T-helper 2 cell (primary cell): ENCODE data around the gene GAS2L2.
"Not testable (repeated sequence)": the region's sequence is repeated elsewhere in the genome, so short reads cannot be mapped to it uniquely, and the experiment has no call there.

Experiments
- DNase-seq, 5 experiments: peaks; one replicate each; pipeline versions ENCODE4 v3.0.0 to v3.0.0-alpha.2; 2012 to 2022

The GAS2L2 gene

DNA sequence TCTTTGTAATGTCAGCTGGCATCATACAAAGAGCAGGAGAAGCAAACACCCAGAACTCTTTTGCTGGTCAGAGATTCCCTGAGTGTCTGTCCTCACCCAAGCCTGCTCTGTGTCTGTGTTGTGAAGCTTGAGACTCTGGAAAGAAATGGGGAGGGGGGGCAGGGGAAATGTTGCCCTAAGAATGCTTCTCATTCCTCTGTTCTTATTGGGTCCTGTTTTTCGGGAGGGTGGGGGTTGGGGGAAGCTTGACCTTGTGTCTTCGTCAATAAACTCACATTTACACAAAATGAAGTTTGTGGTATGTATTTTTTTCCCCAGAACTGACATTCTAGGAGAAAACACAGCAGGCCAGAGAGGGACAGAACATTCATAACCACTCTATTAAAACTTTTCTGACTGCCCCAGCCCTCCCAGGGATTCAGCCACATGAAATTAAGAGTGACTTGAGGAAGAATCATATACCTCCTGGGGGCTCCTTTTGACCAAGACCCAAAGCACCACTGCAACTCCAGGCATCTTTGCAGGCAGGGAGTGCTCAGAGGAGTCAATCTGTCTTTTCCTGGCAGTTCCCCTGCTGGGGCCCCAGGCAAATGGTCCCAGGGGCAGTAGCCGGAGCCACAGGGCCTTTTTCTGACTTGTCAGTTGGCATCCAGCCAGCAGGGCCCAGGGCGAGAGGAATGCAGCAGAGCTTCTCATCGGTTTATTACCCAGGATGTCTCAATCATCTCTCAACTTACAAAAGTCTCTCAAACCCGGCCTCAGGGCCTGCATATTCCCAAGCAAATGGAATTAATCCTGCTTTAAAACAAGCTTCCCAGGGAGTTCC lies 26.7 kb downstream of the GAS2L2 start:
- DNase-seq: no peak

DNA sequence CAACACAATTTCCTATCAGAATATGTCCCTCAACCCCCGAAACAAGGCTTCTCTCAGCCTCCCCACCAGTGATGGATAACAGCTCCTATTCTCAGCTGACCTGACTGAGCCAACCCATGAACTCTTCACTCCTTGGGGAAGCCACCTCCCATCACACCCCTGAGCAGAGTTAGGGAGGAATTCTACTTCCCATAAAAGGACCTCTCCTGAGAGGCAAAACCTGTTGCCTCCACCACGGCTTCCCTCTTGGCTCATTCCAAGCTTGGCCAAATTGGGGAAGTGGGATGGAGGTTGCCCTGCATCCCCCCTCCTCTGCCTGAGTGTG lies 27.3 kb downstream of the GAS2L2 start:
- DNase-seq: no peak

DNA sequence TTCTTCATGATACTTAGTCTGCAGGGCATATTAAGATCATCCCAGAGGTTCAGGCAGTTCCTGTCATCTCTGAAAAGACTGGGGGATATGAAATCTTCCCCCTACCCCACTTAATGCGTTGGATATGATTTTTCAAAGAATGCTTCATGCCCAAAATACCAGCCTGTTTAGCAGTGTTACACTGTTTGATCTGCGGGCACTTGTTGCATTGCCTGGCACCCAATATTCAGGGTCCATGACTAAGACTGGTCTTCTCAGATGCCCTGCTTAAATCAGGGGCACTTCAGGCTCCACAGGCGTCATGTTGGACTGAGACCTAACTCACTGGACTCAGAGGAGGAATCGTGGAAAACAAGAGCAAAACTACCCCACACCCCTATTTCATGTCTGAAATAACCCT lies 28.0 kb downstream of the GAS2L2 start:
- no peak for DNase-seq

DNA sequence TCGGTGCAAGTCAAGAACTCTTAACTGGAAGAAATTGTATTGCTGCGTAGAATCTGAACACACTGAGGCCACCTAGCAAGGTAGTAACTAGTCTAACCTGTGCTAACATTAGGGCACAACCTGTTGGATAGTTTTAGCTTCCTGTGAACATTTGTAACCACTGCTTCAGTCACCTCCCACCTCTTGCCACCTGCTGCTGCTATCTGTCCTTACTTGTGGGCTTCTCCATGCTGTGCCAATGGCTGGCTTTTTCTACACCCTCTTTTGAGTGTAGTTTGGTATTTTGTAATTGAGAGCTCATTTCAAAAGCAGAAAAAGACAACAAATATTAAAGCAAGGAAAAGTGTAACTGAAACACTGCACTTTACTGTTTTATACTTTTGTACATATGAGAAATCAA lies 29.3 kb downstream of the GAS2L2 start:
- DNase-seq: no peak

DNA sequence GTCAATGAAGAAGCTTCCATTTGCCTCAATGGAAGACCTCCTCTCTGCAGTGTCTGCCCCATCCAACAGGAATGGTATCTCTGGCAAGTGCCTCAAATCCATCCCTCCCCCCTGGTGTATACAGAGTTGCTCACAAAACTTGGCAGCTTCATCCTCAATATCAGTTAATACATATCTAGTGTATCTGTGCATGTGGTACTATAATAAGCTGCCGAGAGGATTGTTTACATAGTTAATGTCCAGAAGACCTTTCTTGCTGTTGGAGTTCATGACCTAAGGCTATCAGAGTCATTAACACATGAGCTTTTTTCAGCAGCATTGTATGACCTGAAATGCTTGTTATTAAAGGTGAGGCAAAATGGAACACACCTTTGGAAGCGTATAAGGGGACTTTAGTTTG lies 35.6 kb downstream of the GAS2L2 start:
- no peak for DNase-seq

DNA sequence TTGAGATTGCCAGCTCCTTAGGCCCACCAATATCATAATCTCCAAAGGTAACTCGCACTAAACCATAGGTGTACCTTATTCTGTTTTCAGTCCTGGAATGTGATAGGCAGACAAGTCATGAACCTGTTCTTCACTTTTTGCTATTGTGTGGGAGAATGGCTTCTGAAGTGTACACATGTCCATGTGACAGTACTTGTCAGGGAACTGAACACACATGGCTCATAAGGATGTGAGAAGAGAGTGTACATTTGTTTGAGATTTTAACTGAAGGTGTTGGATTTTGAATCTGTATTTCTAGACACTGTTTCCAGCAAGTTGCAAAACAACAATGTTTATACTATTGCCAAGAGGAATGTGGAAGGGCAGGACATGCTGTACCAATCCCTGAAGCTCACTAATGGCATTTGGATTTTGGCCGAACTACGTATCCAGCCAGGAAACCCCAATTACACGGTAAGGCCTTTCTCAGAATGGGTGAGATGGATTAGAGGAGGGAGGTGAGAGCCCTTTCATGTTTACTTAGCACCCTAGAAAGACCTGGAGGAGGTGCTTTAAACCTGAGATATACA lies 36.1 kb downstream of the GAS2L2 start:
- no peak for DNase-seq

DNA sequence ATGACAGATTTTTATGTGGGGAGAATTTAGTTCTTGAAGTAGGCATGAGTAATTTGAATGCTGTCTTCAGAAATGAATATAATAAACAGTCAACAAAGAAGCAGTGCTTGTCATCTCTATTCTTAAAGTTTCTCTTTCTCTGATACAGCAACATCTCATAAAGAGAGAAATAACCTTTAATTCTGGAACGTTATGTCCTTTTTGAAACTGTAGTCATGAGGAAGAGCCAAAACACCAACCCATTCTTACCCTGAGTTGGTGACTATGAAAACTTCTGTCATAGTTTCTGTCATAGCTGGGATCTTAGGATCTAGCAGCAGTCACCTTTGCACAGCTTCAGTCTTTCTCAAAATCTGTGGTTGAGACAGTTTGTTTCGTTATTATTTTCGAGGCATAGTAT lies 36.9 kb downstream of the GAS2L2 start:
- DNase-seq: no peak

DNA sequence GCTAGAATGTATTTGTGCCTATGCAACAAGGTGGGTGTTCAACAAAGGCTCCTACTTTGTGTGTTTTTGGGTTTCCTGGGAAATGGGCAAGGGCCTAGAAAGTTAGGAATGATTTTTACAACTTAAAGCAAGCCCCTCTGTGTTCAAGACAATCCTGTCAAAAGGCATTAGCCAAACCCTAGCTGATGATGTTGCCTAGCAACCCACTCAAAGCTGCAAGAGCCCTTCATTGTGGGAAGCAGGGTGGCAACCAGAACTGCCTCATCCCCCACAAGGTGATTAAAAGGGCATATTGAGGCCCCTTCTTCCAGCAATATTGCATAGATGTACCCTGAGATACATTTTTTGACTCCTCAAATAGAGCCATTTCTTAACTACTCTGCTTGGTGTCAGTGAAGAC lies 37.6 kb downstream of the GAS2L2 start:
- no peak for DNase-seq

DNA sequence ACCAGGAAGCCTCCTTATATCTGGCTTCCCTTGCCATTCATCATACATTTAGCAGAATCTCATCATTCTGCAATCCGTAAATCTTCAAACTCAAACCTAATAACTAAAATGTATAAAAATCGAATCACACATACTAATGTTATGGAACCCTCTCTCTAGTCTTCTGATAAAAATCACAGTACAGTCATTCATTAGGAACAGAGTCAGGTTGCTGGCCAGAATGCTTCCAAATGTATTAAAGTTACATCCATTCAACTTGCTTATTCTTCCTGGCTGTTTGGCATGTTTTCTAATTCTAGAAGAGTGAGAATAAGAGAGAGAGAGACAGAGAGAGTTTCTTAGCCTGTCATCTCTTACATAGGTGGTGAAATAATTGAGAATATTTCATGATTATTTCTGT lies 38.1 kb downstream of the GAS2L2 start:
- DNase-seq: no peak

DNA sequence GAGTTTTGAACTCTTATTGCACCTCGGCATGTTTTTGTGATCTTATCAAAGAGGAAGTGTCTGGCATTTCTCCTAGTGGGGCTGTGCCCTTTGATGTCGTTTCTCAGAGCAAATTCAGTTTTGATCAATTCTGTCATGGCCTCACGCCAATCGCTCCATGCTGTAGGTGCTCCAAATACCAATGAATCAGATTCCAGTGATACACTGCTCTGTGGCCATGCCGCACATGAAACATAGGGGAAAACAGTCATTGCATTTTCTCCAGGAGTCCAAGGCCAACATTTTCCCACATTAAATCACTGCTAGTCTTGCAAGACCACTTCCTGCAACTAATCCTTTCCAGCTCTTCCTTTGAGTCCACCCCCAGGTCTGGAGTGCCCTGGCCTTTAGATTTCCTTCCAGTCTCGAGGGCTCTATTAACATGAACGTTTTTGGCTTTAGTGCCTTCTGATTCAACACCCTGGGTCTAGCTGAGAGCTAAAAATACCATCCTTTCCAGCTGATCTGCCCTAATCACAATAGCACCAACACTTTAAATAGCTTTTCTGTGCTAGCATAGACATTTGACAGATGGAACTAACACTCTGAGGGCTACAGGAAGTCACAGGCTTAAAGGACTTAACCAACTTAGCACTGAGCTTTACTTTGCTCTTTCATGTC lies 39.8 kb downstream of the GAS2L2 start:
- no peak for DNase-seq

DNA sequence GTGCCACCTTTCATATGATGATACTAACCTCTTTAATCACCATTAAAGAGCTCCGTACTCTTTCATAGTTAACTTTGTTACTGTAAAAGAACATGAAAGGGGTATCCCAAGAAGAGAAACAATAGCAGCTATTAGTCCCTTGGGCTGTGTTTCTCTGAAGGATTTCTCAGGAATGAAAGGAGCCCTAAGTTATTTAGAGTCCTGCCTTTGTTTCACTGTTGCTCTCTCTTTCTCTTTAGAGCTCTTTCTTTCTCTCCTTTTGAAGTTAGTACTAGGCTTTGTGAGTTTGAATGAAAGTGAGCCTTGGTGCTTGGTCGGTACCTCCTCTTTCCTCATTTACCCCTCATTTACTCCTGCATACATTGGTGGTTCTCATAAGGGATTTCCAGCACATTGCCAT lies 42.1 kb downstream of the GAS2L2 start:
- DNase-seq: no peak

DNA sequence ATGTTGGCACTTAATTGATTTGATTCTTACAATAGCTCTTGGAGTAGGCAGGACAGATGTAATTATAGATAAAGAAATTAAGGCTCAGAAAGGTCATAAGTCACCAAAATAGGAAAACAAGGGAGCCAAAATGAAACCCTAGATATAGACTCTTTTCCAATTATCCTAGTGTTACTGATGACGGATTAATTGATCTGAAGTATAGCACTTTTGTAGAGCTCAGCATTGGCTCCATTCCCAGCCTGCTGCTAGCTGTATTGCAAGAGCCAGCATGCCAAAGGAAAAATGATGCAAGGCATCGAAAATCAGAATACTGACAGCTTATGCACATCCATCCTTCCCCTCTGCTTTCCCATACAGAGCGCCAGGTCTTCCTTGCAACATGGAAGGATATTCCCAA lies 43.2 kb downstream of the GAS2L2 start:
- no peak for DNase-seq

DNA sequence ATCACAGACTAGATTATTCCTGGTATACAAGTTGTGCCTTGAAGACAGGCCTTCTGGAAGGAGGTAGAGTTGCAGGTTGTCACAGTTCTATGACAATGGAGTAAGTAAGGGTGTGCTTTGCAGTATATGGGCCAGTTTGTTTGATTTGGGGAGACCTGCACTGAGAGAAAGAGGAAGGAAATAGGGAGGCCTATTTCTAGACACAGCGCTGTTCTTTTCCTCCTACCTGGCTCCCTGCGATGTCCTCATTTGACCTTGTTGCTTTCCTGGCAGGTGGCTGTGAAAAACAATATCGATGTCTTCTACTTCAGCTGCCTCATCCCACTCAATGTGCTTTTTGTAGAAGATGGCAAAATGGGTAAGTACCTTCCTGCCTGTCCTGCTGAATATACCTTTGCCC lies 44.1 kb downstream of the GAS2L2 start:
- no peak for DNase-seq

DNA sequence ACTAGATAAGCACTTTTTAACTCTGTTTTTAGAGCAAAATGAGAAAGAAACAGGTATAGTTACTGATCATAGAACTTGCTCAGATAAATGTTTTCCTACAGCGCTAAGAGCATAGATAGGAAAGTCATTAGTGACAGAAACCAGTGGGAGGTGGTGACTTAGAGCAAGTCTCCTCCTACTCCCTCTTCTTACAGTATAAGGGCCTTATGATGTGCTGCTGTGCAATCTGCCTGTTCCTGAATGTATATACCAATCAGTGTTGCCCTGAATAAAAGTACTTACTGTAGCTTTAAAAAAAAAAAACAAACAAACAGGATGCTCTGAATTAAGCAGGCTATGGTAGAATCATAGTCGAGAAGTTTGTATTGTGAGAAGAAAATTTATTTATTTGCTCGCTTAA lies 44.9 kb downstream of the GAS2L2 start:
- DNase-seq: peak in 1 of 5 experiments; percentile 41

DNA sequence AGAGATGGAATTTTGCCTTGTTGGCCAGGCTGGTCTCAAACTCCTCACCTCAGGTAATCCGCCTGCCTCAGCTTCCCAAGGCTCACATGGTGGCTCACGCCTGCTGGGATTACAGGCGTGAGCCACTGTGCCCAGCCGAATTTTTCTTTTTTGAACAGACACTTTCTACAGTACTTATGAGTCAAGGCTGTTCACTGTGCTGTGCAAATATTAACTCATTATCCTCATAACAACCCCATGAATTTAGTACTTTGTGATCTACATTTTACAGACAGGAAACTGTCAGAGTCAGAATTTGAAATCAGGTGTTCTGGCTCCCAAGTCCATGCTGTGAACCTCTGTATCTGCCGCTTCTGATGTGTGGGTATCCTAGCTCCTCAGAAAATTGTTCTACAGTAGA lies 47.3 kb downstream of the GAS2L2 start:
- DNase-seq: no peak

DNA sequence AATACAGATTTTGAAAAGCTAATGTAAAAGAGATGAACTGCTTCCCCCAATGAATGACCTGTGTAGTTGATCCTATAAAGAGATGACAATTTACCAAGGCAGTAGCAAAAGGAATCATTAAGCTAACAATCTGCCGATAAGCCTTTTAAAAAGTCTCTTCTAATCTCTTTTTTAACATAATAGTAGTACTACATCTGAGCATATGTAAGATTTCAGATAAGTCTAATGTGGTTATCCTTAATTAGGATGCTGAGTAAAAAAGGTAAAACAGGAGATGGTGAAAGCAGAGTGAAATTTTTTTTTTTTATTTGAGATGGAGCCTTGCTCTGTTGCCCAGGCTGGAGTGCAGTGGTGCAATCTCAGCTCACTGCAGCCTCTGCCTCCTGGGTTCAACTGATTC lies 47.8 kb downstream of the GAS2L2 start:
- DNase-seq: no peak

DNA sequence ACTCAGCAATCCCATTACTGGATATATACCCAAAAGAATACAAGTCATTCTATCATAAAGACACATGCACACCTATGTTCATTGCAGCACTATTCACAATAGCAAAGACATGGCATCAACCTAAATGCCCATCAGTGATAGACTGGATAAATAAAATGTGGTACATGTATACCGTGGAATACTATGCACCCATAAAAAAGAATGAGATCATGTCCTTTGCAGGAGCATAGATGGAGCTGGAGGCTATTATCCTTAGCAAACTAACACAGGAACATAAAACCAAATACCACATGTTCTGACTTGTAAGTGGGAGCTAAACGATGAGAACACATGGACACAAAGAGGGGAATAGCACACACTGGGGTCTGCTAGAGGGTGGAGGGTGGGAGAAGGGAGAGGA lies 49.7 kb downstream of the GAS2L2 start:
- not testable (repeated sequence) for DNase-seq

DNA sequence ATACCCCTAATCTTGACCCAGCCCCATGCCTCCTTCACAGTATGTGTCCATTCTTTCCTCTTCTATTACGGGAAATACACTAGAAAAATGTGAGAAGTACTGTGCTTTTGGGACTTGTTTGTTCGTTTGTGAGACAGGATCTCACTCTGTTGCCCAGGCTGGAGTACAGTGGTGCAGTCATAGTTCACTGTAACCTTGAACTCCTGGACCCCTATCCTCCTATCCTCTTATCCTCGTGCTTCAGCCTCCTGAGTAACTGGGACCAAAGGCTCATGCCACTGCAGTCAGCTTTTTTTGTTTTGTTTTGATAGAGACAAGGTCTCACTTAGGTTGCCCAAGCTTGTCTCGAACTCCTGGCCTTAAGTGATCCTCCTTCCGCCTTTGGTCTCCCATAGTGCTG lies 51.5 kb downstream of the GAS2L2 start:
- no peak for DNase-seq

DNA sequence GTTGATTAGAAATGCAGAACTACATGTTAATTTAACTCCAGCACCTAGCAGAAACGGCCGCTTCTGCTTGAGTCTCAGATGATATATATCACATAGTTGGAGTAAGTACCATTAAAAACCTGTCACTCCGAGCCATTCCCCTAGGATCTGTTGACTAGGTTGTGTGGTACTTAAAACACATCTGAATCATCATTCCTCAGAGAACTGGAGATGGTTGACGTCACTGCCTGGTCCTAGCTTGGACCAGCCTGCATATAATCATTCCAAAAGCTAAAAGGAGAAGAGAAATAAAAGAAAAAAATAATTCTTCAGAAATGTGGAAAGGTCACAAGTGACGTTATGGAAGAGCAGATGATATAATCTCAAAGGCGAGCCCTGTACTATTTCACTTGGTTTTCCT lies 52.9 kb downstream of the GAS2L2 start:
- DNase-seq: no peak

DNA sequence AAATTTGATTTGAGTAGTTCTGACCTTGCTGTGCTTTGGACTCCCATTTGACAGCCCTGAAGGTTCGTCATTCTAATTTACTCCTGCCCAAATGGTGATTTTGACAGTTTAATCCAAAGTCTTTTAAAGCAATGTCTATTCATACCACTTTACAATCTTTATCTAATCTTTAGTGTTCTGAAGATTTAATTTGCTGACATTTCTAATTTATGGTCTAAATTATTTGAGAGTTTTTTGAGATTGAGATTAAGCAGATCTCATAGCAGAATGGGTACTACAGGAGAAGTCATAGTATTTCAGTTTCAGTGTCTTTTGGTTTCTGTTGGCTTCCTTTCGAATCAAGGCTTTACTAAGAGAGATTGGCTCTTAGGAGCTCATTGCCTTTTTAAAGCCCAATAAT lies 54.2 kb downstream of the GAS2L2 start:
- no peak for DNase-seq

DNA sequence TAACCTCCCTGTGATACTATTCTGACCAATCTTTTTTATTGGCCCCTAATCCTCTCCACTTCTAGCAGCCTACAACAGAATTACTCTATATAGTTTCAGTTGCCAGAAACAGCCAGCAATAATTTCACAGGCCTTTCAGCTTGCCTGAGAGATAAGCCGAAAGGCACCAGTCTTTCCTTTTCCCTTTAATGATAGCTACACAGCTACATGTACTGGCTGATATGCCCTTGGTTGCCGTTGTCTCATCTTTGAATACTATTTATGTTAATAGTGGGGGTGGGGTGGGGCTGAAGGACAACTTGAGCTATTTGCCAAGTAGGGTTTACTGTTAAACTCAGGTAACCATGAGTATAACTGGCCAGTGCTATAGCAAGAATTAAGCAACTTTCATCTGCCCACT lies 57.4 kb downstream of the GAS2L2 start:
- no peak for DNase-seq

DNA sequence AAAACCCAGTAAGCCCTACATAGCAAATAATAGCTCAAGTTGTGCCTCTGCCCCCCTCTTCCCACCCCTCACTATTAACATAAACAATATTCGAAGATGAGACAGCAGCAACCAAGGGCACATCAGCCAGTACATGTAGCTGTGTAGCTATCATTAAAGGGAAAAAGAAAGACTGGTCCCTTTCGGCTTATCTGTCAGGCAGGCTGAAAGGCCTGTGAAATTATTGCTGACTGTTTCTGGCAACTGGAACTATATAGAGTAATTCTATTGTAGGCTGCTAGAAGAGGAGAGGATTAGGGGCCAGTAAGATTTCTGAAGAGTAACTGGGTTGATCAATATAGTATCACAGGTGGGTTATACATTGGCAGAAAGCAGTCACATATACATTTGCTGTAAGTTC lies 58.1 kb downstream of the GAS2L2 start:
- no peak for DNase-seq
